Pancreas (tissue), 10 donors: ENCODE results near the gene CRIP1. TPM values are rescaled to one million over a fixed set of nuclear protein-coding genes. Genes with fewer than 3 reads are reported as not detected.

ENCODE experiments used
- ATAC-seq, 4 donors: fragments of 200-7000 bp; cut with Tn5 transposase; one replicate each; pipeline versions ENCODE4 v1.8.0 to v1.9.1; 2020; ENCODE audit warnings: mild to moderate bottlenecking in 4 of 4, moderate library complexity in 4 of 4
- DNase-seq, 6 donors: peaks; one replicate each; pipeline ENCODE4 v3.0.0-alpha.2; 2020
- FAIRE-seq: peaks from 2 replicates; lab custom pipeline; 2012; peaks lifted over from hg19 to GRCh38; lab: Jason Lieb, UNC
- H3K27ac ChIP-seq, 4 donors: fragments of 200-600 bp; sonication (generic); 1 replicate in 3 of 4; 2 replicates in 1 of 4; pipeline versions ENCODE4 v1.5.0 to v1.8.0; 2020
- H3K27me3 ChIP-seq, 4 donors: fragments of 200-600 bp; one replicate each; pipeline ENCODE4 v1.8.0; 2021
- H3K36me3 ChIP-seq, 3 donors: fragments of 200-600 bp; sonication (generic) in 1 of 3; one replicate each; pipeline versions ENCODE4 v1.5.0 to v1.8.0; 2020 to 2021
- H3K4me1 ChIP-seq, 3 donors: fragments of 200-600 bp; one replicate each; pipeline ENCODE4 v1.8.0; 2021
- H3K4me3 ChIP-seq, 4 donors: fragments of 200-600 bp; sonication (generic) in 2 of 4; one replicate each; pipeline versions ENCODE4 v1.5.0 to v1.8.0; 2020 to 2021
- H3K9me3 ChIP-seq, 4 donors: fragments of 200-600 bp; one replicate each; pipeline ENCODE4 v1.8.0; 2021
- CTCF ChIP-seq, 4 donors: fragments of 200-600 bp; sonication (generic) in 3 of 4; IDR thresholded peaks; one replicate each; pipeline versions ENCODE4 v1.5.0 to v1.8.0; 2021; ENCODE audit warnings: antibody characterized with exemption in 4 of 4
- WGBS, 2 donors: extraction: QIAGEN DNeasy Blood & Tissue Kit; methylation state at CpG; one replicate each; pipeline ENCODE4 v1.1.7; 2013; 5-methylcytosine and 5-hydroxymethylcytosine counted together
- intact Hi-C, 3 donors: fragments of 100-400 bp; cut with DNase I; formaldehyde crosslinking; loops; one replicate each; pipeline versions ENCODE4 v1.11.1 to v1.14.2; 2022
- polyA plus RNA-seq, 2 donors: library from polyadenylated mRNA; stranded (reverse); fragments of 200-250 nt; gene quantifications; one replicate each; pipeline ENCODE4 v1.2.3, GENCODE V29; 2013
- total RNA-seq, 6 donors: library from RNA; stranded (reverse); fragmentation: NEBNext Ultra II Directional in 4 of 6; extraction: Animal tissue kit (Norgen Biotek cat#: 25700) in 4 of 6; gene quantifications; one replicate each; pipeline versions ENCODE4 v1.2.1 to v1.2.4, GENCODE V29; 2021 to 2023
- donor health status: healthy with polysubstance abuse.
- donor health status: DM: no; HTN: no; CAD: no; lungs with moderate emphysema.
- donor health status: DM: no; HTN: no; CAD: no.
- donor health status: control.
- donor health status: control.
- donor health status: Bipolar disorder and iron deficiency.
- donor health status: DM: yes; HTN: yes; CAD: no.
- donor health status: DM: no; HTN: no; CAD: no.
- donor health status: DM: no; HTN: no; CAD: no.
- donor health status: DM: yes; HTN: yes; CAD: no.

CRIP1 gene
- total and polyA plus RNA-seq, 8 donors, result 2.4 to 71.0 (median 9.3) TPM

- intact Hi-C loops, result no loop called here
- ATAC-seq, result peak in 1 of 4 donors; percentile 16
- no peak for TF ChIP-seq CTCF (IDR thresholded peaks at IDR 0.05)
- WGBS, 2 donors, result 92% methylated on average over 33 of the region's 33 CpGs
- Histone ChIP-seq H3K27ac (no peak overlapping the region), H3K36me3 (peaks cover 0 to 5% (median 0%) of the 10 kb centered on the region in 3 donors), H3K27me3 (no peaks in the 10 kb centered on the region), H3K4me3 (no peak overlapping the region), H3K4me1 (no peaks in the 10 kb centered on the region), H3K9me3 (no peaks in the 10 kb centered on the region)
- peak in 1 of 6 donors; percentile 70 for DNase-seq
- FAIRE-seq, result no peak
Observed at GRCh38 chr14:105439710-105440553, 46.8 kb upstream of the CRIP1 start.

- Histone ChIP-seq H3K4me1 (no peaks in the 10 kb centered on the region), H3K27ac (no peak overlapping the region), H3K9me3 (no peaks in the 10 kb centered on the region), H3K4me3 (no peak overlapping the region), H3K36me3 (peaks cover 0 to 5% (median 0%) of the 10 kb centered on the region in 3 donors), H3K27me3 (no peaks in the 10 kb centered on the region)
- 93 to 95% methylated on average over 15 of the region's 15 CpGs for WGBS, 2 donors
- TF ChIP-seq CTCF (IDR thresholded peaks at IDR 0.05), result no peak
- no peak for ATAC-seq
- intact Hi-C loops, result no loop called here
- DNase-seq, result peak in 1 of 6 donors; percentile 74
- FAIRE-seq, result no peak
Observed at GRCh38 chr14:105440554-105440900, 46.2 kb upstream of the CRIP1 start.

- no peaks in the 10 kb centered on the region for H3K27me3 ChIP-seq
- ATAC-seq (no peak), FAIRE-seq (no peak), DNase-seq (no peak)
- TF ChIP-seq CTCF (IDR thresholded peaks at IDR 0.05), result no peak
- H3K4me1 ChIP-seq, result no peaks in the 10 kb centered on the region
- 96 to 98% methylated on average over 7 to 9 of the region's 9 CpGs for WGBS, 2 donors
- no peak overlapping the region for H3K27ac ChIP-seq
- no peak overlapping the region for H3K4me3 ChIP-seq
- H3K36me3 ChIP-seq, result peaks cover 0 to 5% (median 0%) of the 10 kb centered on the region in 3 donors
- intact Hi-C loops, result no loop called here
- no peaks in the 10 kb centered on the region for H3K9me3 ChIP-seq
Observed at GRCh38 chr14:105440992-105441391, 45.7 kb upstream of the CRIP1 start.

GRCh38 chr14:105442125-105442524 lies 44.6 kb upstream of the CRIP1 start:
- peaks cover 0 to 5% (median 0%) of the 10 kb centered on the region in 3 donors for H3K36me3 ChIP-seq
- WGBS, 2 donors, result 78 to 85% methylated on average over 17 of the region's 17 CpGs
- no peak overlapping the region for H3K4me3 ChIP-seq
- no peak for TF ChIP-seq CTCF (IDR thresholded peaks at IDR 0.05)
- intact Hi-C loops, result no loop called here
- H3K4me1 ChIP-seq, result no peaks in the 10 kb centered on the region
- no peak for FAIRE-seq
- no peak overlapping the region for H3K27ac ChIP-seq
- ATAC-seq, result no peak
- H3K9me3 ChIP-seq, result no peaks in the 10 kb centered on the region
- no peak for DNase-seq
- H3K27me3 ChIP-seq, result no peaks in the 10 kb centered on the region

- WGBS, 2 donors, result 82 to 85% methylated on average over 12 of the region's 12 CpGs
- FAIRE-seq (no peak), DNase-seq (no peak), ATAC-seq (no peak)
- no peak overlapping the region for H3K27ac ChIP-seq
- no peak overlapping the region for H3K4me3 ChIP-seq
- peaks cover 0 to 5% (median 0%) of the 10 kb centered on the region in 3 donors for H3K36me3 ChIP-seq
- H3K9me3 ChIP-seq, result no peaks in the 10 kb centered on the region
- H3K27me3 ChIP-seq, result no peaks in the 10 kb centered on the region
- intact Hi-C loops, result no loop called here
- H3K4me1 ChIP-seq, result no peaks in the 10 kb centered on the region
- TF ChIP-seq CTCF (IDR thresholded peaks at IDR 0.05), result no peak
Observed at GRCh38 chr14:105442834-105443233, 43.9 kb upstream of the CRIP1 start.
